Endodermal cell (in vitro differentiated cells): ENCODE results near the gene IVD. TPM values are rescaled to one million over a fixed set of nuclear protein-coding genes. Genes with fewer than 3 reads are reported as not detected.

Source experiments
- DNase-seq: peaks from one replicate; pipeline ENCODE4 v3.0.0-alpha.2; 2017
- H3K27ac ChIP-seq: 2 replicates; pipeline ENCODE4 v1.5.1; 2013; ENCODE audit warnings: mild to moderate bottlenecking, low read depth, low read length, moderate library complexity
- H3K27me3 ChIP-seq: 2 replicates; pipeline ENCODE4 v1.6.1; 2013; ENCODE audit warnings: mild to moderate bottlenecking, low read length, moderate library complexity; ENCODE audit not compliant: insufficient read depth, control insufficient read depth, poor library complexity, severe bottlenecking
- H3K36me3 ChIP-seq: 2 replicates; pipeline ENCODE4 v1.7.0; 2013; ENCODE audit warnings: mild to moderate bottlenecking, low read length, moderate library complexity; ENCODE audit not compliant: control insufficient read depth, insufficient read depth
- H3K4me1 ChIP-seq: one replicate; pipeline ENCODE4 v1.7.0; 2013; ENCODE audit warnings: low read length; ENCODE audit not compliant: control insufficient read depth, insufficient read depth
- H3K4me3 ChIP-seq: 2 replicates; pipeline ENCODE4 v1.5.1; 2013; ENCODE audit warnings: mild to moderate bottlenecking, low read length, moderate library complexity
- H3K9ac ChIP-seq: 2 replicates; pipeline ENCODE4 v1.6.1; 2013; ENCODE audit warnings: mild to moderate bottlenecking, low read length, moderate library complexity; ENCODE audit not compliant: poor library complexity, severe bottlenecking; ENCODE audit errors: extremely low read depth
- H3K9me3 ChIP-seq: 2 replicates; pipeline ENCODE4 v1.6.1; 2013; ENCODE audit warnings: mild to moderate bottlenecking, low read length, moderate library complexity; ENCODE audit not compliant: control insufficient read depth
- H3K27ac Mint-ChIP-seq: 2 replicates; pipeline ENCODE4 v1.8.0; 2020; ENCODE audit warnings: mixed read lengths
- H3K27me3 Mint-ChIP-seq: 2 replicates; pipeline ENCODE4 v1.8.0; 2021; ENCODE audit warnings: mild to moderate bottlenecking, mixed read lengths; ENCODE audit not compliant: insufficient read depth
- H3K36me3 Mint-ChIP-seq: 2 replicates; pipeline ENCODE4 v1.8.0; 2020; ENCODE audit warnings: low read depth, mixed read lengths
- H3K4me1 Mint-ChIP-seq: 2 replicates; pipeline ENCODE4 v1.8.0; 2020; ENCODE audit warnings: mixed read lengths
- H3K4me3 Mint-ChIP-seq: 2 replicates; pipeline ENCODE4 v1.8.0; 2020; ENCODE audit warnings: mild to moderate bottlenecking, moderate library complexity, mixed read lengths
- H3K9me3 Mint-ChIP-seq: 2 replicates; pipeline ENCODE4 v1.8.0; 2020; ENCODE audit warnings: mild to moderate bottlenecking, mixed read lengths
- CTCF ChIP-seq: fragments of 200-600 bp; sonication (generic); conservative IDR thresholded peaks from 2 replicates; pipeline ENCODE4 v1.5.0; 2021; ENCODE audit warnings: antibody characterized with exemption, mild to moderate bottlenecking
- WGBS, 2 experiments: methylation state at CpG; one replicate each; pipeline versions ENCODE4 v1.1.5 to v1.1.7; 2013; ENCODE audit warnings: missing lambda C conversion rate in 2 of 2, mixed read lengths in 1 of 2; ENCODE audit not compliant: insufficient coverage in 1 of 2, insufficient read length in 1 of 2; 5-methylcytosine and 5-hydroxymethylcytosine counted together
- total RNA-seq, 2 donors: library from RNA; stranded (reverse); fragmentation: NEBNext Ultra II Directional in 1 of 2; extraction: Animal tissue kit (Norgen Biotek cat#: 25700) in 1 of 2; gene quantifications; 2 replicates in 1 of 2; 3 replicates in 1 of 2; pipeline ENCODE4 v1.2.1, GENCODE V29; 2021

IVD gene
- total RNA-seq, 2 donors from 2014 or later = 90.6 to 98.7 TPM

- DNase-seq = no peak
- H3K9me3 Mint-ChIP-seq = no peaks in the 10 kb centered on the region
- 96 to 97% methylated on average over 8 to 21 of the region's 21 CpGs for WGBS, 2 experiments
- Histone ChIP-seq H3K27ac (no peak overlapping the region), H3K27me3 (no peaks in the 10 kb centered on the region), H3K4me1 (no peaks in the 10 kb centered on the region), H3K36me3 (peaks cover 42% of the 10 kb centered on the region), H3K4me3 (no peak overlapping the region), H3K9ac (no peak overlapping the region), H3K9me3 (no peaks in the 10 kb centered on the region)
- H3K4me1 Mint-ChIP-seq = no peaks in the 10 kb centered on the region
- H3K27ac Mint-ChIP-seq = no peak overlapping the region
- peaks cover 39% of the 10 kb centered on the region for H3K36me3 Mint-ChIP-seq
- no peak overlapping the region for H3K4me3 Mint-ChIP-seq
- no peak for TF ChIP-seq CTCF
- H3K27me3 Mint-ChIP-seq = no peaks in the 10 kb centered on the region
Measured at GRCh38 chr15:40461958-40462357, 56.4 kb downstream of the IVD start.

- Histone ChIP-seq H3K9me3 (no peaks in the 10 kb centered on the region), H3K4me1 (no peaks in the 10 kb centered on the region), H3K9ac (no peak overlapping the region), H3K27ac (no peak overlapping the region), H3K27me3 (no peaks in the 10 kb centered on the region), H3K36me3 (peaks cover 49% of the 10 kb centered on the region), H3K4me3 (no peak overlapping the region)
- Mint-ChIP-seq H3K4me3 (no peak overlapping the region), H3K27ac (no peak overlapping the region), H3K27me3 (no peaks in the 10 kb centered on the region), H3K9me3 (no peaks in the 10 kb centered on the region), H3K36me3 (peaks cover 46% of the 10 kb centered on the region), H3K4me1 (no peaks in the 10 kb centered on the region)
- 88 to 100% methylated on average over 1 to 2 of the region's 2 CpGs for WGBS, 2 experiments
- TF ChIP-seq CTCF = no peak
- no peak for DNase-seq
Measured at GRCh38 chr15:40463279-40463678, 57.7 kb downstream of the IVD start.

- 95 to 100% methylated on average over 7 to 14 of the region's 14 CpGs for WGBS, 2 experiments
Measured at GRCh38 chr15:40463886-40464545, 58.4 kb downstream of the IVD start.

More at GRCh38 chr15:40463886-40464545, 58.4 kb downstream of the IVD start:
- H3K36me3 Mint-ChIP-seq = peaks cover 46% of the 10 kb centered on the region
- no peak overlapping the region for H3K27ac Mint-ChIP-seq
- H3K36me3 ChIP-seq = peaks cover 50% of the 10 kb centered on the region
- no peak overlapping the region for H3K27ac ChIP-seq
- no peaks in the 10 kb centered on the region for H3K4me1 Mint-ChIP-seq
- TF ChIP-seq CTCF = no peak
- H3K9me3 Mint-ChIP-seq = no peaks in the 10 kb centered on the region
- no peak overlapping the region for H3K4me3 Mint-ChIP-seq
- H3K27me3 ChIP-seq = no peaks in the 10 kb centered on the region
- H3K9me3 ChIP-seq = no peaks in the 10 kb centered on the region
- no peak overlapping the region for H3K4me3 ChIP-seq
- H3K9ac ChIP-seq = no peak overlapping the region
- H3K4me1 ChIP-seq = no peaks in the 10 kb centered on the region
- DNase-seq = no peak
- no peaks in the 10 kb centered on the region for H3K27me3 Mint-ChIP-seq
